Thyroid gland (tissue), 4 donors: Measurements from ENCODE around the gene CPXM1.

Experiments used
- CTCF ChIP-seq, 6 experiments: fragments of 200-600 bp in 3 of 6; fragments of 450-650 bp in 3 of 6; sonication (generic) in 3 of 6; IDR thresholded peaks; one replicate each; pipeline ENCODE4 v1.5.1; 2016 to 2019; ENCODE audit warnings: antibody characterized with exemption in 6 of 6, mild to moderate bottlenecking in 2 of 6, inconsistent platforms in 1 of 6, moderate library complexity in 1 of 6
- POLR2A ChIP-seq, 2 donors: fragments of 450-650 bp; IDR thresholded peaks; one replicate each; pipeline ENCODE4 v1.6.1; 2017; ENCODE audit warnings: antibody characterized with exemption in 2 of 2, mild to moderate bottlenecking in 2 of 2, moderate library complexity in 1 of 2

DNA sequence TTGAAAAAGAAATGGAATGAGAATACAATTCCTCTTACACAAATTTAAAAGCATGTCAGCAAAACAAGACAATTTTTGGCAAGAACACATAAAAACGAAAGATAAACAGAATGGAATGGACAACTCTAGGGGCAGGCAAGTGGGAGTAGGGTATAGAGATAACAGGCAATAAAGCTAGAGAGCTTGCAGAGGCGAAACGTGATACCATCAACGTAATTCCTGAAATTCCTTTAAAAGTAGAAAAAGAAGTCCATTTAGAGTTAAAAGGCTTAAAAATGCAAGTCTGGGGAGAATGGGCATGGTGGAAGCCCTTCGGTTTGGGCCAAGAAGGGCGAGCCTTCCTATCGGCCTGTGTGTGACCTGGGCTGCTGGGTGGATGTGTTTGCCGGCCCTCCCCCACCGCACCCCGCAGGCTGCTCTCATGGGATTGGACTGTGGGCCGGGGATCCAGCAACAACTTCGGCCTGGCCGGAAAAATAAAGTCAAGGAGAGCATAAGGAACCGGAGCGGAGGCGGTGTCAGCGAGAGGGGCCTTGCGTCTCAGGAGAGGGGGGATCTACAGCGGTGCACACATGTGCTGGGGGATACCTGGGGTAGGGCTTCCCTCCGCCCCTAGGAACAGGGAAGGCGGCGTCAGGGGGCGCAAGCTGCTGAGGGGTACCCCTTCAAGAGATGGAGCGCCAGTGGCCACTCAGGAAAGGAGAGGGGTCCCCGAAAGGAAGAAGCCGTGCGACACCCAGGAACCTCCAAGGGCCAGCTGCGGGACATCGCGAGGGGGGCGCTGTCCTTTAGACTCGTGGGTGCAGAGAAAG lies 19.9 kb upstream of the CPXM1 start:
- TF ChIP-seq CTCF (IDR thresholded peaks at IDR 0.05), result no peak
- no peak for TF ChIP-seq POLR2A (IDR thresholded peaks at IDR 0.05)
